ENCODE results near the gene MRE11. TPM values are rescaled to one million over a fixed set of nuclear protein-coding genes. Genes with fewer than 3 reads are reported as not detected.

MRE11 gene
- total and polyA plus RNA-seq, 10 of the 15 experiments (the other 5 are each of a cell fraction or from before 2014, with no cell fraction given), result 16.2 to 39.2 (median 26.9) TPM

- 0 out of 2 replicates have a peak, but pooled peaks have one; percentile 51 for TF ChIP-seq GATAD2B (conservative IDR thresholded peaks at IDR 0.05; ENCODE audit: low read depth)
- no peak for TF ChIP-seq ZNF217 (IDR thresholded peaks at IDR 0.05)
- no peak for TF ChIP-seq STAT1 (conservative IDR thresholded peaks at IDR 0.05)
- no peak for TF ChIP-seq JUND (IDR thresholded peaks at IDR 0.05; ENCODE audit: low read depth, low read length)
- peak; percentile 71 for TF ChIP-seq RELB (IDR thresholded peaks at IDR 0.05; ENCODE audit: low read depth)
- no peak for TF ChIP-seq BHLHE40 (IDR thresholded peaks at IDR 0.05; ENCODE audit: borderline replicate concordance in 1 of 2, low read depth in 2 of 2, low read length in 1 of 2)
- peak; percentile 97 for TF ChIP-seq CHD2 (IDR thresholded peaks at IDR 0.05; ENCODE audit: borderline replicate concordance, low read depth, low read length)
- TF ChIP-seq IKZF2 (IDR thresholded peaks at IDR 0.05), result peak; percentile 60 to 61; a peak in 3 of 4 replicates
- 0 out of 2 replicates have a peak, but pooled peaks have one; percentile 42 for TF ChIP-seq TAF1 (IDR thresholded peaks at IDR 0.05; ENCODE audit: borderline replicate concordance, low read depth, low read length)
- TF ChIP-seq NR2F1 (conservative IDR thresholded peaks at IDR 0.05), result no peak
- 0 out of 2 replicates have a peak, but pooled peaks have one; percentile 94 for TF ChIP-seq ZNF207 (IDR thresholded peaks at IDR 0.05; ENCODE audit: borderline replicate concordance)
- TF ChIP-seq ZBTB33 (IDR thresholded peaks at IDR 0.05), result no peak
- TF ChIP-seq POLR2AphosphoS2 (IDR thresholded peaks at IDR 0.05; ENCODE audit: low read depth, low read length), result peak; percentile 68; the same call in 1 of the 2 replicates
- TF ChIP-seq ZSCAN29 (IDR thresholded peaks at IDR 0.05), result no peak
- TF ChIP-seq ASH2L (IDR thresholded peaks at IDR 0.05; ENCODE audit: borderline replicate concordance, low read depth), result 0 out of 2 replicates have a peak, but pooled peaks have one; percentile 44
- peak; percentile 67 for TF ChIP-seq BRCA1 (IDR thresholded peaks at IDR 0.05; ENCODE audit: low read depth, low read length)
- TF ChIP-seq WRNIP1 (IDR thresholded peaks at IDR 0.05; ENCODE audit: borderline replicate concordance, low read depth, low read length), result 0 out of 2 replicates have a peak, but pooled peaks have one; percentile 15
- TF ChIP-seq CBFB (IDR thresholded peaks at IDR 0.05; ENCODE audit: low read depth), result peak; percentile 72
- no peak for TF ChIP-seq CHD1 (IDR thresholded peaks at IDR 0.05; ENCODE audit: low read depth, low read length)
- peak; percentile 57; the same call in 1 of the 2 replicates for TF ChIP-seq NFIC (IDR thresholded peaks at IDR 0.05; ENCODE audit: low read depth, low read length)
- TF ChIP-seq BACH1 (IDR thresholded peaks at IDR 0.05; ENCODE audit: borderline replicate concordance), result no peak
- TF ChIP-seq FOXM1 (IDR thresholded peaks at IDR 0.05; ENCODE audit: low read depth, low read length), result 0 out of 2 replicates have a peak, but pooled peaks have one; percentile 4
- no peak for TF ChIP-seq RAD21 (IDR thresholded peaks at IDR 0.05; ENCODE audit: insufficient read depth, low read depth, low read length)
- TF ChIP-seq SUPT20H (IDR thresholded peaks at IDR 0.05; ENCODE audit: borderline replicate concordance, control insufficient read depth, low read depth, low read length), result no peak
- TF ChIP-seq TARDBP (IDR thresholded peaks at IDR 0.05; ENCODE audit: borderline replicate concordance), result no peak
- TF ChIP-seq FOXK2 (IDR thresholded peaks at IDR 0.05), result no peak
- TF ChIP-seq SREBF1 (IDR thresholded peaks at IDR 0.05; ENCODE audit: low read length), result no peak
- TF ChIP-seq NFYB (IDR thresholded peaks at IDR 0.05; ENCODE audit: insufficient read depth, low read depth, low read length), result peak; percentile 91
These were observed at the start of gene MRE11, which contains the start of gene ANKRD49 (continued) for GRCh38 chr11:94493281-94494125.
